Inflammatory macrophage treated with lipopolysaccharide for 4 hours (primary cell): Measurements from ENCODE around the gene MAP3K1.
A peak's percentile ranks its signal among the peaks of the same experiment; 100 is the strongest.
"Not testable (repeated sequence)": the region's sequence is repeated elsewhere in the genome, so short reads cannot be mapped to it uniquely, and the experiment has no call there.

Experiments
- DNase-seq: peaks from one replicate; pipeline ENCODE4 v3.0.0-alpha.2; 2020

Gene MAP3K1

GRCh38 chr5:56816546-56817081 is 1.3 kb downstream of the MAP3K1 start:
- DNase-seq, result peak; percentile 70

DNA sequence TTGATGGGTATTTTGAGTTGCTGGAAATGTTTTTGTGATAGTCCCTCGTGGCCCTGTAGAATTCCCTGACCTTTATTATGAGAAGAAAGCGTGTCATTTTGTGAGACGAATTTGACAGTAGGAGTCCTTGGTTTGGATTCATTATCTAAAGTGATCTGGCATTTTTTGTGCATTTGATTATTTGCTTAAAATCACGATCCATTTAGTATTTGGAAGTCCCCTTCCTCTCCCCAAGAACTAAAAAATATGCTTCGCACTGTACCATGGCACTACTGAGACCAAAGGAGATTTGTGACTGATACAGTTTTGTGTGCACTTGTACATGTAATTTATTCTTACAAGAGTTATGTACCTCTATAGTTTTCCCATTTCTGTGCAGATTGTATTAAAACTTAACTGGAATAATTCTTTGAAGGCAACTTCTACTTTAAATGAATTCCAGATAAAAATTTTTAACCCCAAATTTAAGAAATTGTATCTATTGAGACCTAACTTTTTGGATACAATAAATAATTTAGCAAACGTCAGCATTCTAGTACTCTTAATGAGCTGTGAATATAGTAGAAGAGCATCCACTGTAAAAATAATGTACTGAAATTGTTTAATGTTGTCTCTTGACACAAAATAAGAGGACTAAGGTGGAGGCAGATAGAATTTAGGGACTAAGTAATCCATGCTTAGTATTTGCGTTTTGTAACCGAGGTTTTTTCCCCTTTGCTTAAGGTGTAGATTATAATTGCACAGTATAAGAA is 2.1 kb downstream of the MAP3K1 start:
- peak; percentile 41 for DNase-seq

- DNase-seq, result peak; percentile 65
Observed at GRCh38 chr5:56818450-56819037, 3.2 kb downstream of the MAP3K1 start.

DNA sequence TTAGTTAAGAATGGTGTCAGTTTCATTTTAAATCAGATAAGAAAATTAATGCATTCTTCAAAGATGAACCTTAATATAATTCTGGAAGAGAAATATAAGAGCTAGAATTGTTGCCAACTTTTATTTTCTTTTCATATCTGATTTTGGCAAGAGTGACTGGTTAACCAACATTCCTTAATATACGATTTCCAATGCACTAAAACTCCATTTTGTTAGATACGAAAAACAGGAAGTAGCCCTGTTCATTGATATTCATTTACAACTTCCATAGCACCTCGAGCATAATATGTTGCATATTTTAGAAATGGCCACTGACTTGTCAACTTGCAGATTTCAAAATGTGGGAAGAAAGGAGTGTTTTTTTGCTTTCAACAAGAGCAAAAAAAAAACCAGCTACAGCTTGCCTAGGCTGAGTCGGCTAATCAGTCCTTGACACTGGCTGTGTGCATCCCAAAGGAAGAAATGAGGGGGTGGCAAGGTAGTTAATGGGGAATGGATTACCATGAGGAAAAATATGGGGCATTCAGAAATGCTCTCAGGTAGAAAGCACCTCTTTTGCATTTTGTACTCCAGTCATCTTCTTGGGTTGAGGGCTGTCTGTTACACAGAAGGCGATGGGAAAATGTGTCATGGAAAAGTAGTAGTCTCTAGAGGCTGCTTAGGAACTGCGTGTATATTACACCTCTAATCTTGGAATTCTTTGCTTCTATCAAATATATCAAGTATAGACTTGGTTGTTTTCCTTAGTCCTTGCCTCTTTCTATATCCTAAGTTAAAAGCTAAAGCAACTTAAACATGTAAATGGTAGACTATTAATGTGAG is 3.9 kb downstream of the MAP3K1 start:
- peak; percentile 74 for DNase-seq

DNA sequence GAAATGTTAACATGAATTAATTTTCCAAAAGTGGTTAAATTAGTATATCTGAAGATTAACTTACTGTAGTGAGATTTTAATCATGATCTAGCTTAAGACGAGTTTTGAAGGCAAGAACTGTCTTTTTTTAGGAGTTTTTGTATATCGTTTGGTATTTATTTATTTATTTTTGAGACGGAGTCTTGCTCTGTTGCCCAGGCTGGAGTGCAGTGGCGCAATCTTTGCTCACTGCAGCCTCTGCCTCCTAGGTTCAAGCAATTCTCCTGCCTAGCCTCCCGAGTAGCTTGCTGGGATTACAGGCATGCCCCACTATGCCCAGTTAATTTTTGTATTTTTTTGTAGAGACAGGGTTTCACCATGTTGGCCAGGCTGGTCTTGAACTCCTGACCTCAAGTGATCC is 6.5 kb downstream of the MAP3K1 start:
- DNase-seq, result not testable (repeated sequence)

GRCh38 chr5:56822981-56823380 is 7.6 kb downstream of the MAP3K1 start:
- peak; percentile 38 for DNase-seq

- no peak for DNase-seq
Observed at GRCh38 chr5:56824019-56824418, 8.7 kb downstream of the MAP3K1 start.

DNA sequence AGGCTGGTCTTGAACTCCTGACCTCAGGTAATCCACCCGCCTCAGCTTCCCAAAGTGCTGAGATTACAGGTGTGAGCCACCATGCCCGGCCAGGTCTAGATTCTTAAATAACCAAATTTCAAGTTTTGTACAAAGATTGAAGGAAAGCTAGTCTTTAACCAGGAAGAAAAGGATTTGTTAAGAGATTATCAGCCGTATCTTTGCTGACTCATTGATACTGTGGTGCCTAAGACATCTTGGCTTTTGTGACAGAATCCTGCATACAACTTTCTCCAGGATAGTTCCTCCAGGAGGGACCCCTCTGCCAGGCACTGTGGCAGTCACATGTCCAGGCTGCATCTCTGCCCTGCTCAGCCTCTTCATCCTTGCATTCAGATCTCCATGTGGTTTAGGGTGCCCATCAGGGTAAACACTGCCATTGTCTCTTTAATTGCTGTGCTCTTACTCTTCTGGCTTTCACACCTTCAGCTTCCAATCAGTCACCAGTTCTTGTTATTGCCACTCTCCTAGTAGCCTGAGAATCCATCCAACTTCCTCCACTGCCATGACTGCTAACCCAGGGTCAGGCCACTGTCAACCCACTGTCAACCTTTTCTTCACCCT is 10.0 kb downstream of the MAP3K1 start:
- DNase-seq, result no peak

GRCh38 chr5:56827049-56827448 is 11.7 kb downstream of the MAP3K1 start:
- no peak for DNase-seq

GRCh38 chr5:56827924-56828323 is 12.6 kb downstream of the MAP3K1 start:
- DNase-seq, result no peak

DNA sequence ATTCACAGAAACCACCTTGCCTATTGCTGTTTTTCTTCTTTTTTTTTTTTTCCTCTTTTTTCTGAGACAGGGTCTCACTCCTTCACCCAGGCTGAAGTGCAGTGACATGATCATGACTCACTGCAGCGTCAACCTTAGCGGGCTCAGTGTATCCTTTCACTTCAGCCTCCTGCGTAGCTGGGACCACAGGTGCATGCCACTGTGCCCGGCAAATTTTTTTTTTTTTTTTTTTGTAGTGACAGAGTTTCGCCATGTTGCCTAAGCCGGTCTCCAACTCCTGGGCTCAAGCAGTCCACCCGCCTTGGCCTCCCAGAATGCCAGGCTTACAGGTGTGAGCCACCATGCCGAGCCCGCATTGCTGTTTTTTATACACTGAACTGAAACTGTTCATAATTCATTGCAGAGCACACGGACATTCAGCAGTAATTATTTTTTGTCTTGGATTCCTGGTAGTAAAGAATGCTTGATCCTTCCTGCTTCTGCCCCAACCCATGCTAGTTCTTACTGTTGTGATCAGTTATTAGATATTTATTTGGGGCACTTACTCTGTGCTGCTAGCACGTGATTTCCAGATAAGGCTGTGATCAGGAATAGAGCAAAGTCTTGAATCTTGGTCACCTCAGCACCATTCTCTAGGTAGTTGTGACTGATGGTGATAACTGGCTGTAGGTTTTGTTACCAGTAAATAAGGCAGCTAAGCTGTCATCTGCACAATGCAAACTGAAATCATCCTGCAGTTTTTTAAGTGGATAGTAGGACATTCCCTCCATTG is 14.0 kb downstream of the MAP3K1 start:
- peak; percentile 13 for DNase-seq

- no peak for DNase-seq
Observed at GRCh38 chr5:56831773-56832172, 16.4 kb downstream of the MAP3K1 start.

GRCh38 chr5:56833325-56833724 is 18.0 kb downstream of the MAP3K1 start:
- DNase-seq, result no peak

DNA sequence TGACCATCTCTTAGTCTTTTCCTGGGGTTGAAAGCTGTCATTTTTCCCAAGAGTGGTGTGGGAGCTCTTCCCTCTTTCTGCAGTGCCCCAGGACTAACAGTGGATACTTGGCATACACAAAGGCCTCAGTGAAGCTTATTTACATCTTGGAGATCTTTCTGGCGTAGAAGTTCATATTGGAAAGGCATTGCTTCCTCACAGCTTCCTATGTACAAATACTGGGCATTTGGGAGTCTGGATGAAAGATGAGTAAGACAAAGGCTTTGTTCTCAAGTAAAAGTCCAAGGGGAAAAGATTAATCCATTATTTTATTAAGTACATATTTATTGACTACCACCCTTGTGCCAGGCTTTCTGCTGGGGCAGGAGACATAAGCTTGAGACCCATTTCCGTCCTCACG is 22.0 kb downstream of the MAP3K1 start:
- DNase-seq, result peak; percentile 51

- no peak for DNase-seq
Observed at GRCh38 chr5:56837956-56838355, 22.6 kb downstream of the MAP3K1 start.

- DNase-seq, result peak; percentile 77
Observed at GRCh38 chr5:56838409-56839039, 23.2 kb downstream of the MAP3K1 start.

DNA sequence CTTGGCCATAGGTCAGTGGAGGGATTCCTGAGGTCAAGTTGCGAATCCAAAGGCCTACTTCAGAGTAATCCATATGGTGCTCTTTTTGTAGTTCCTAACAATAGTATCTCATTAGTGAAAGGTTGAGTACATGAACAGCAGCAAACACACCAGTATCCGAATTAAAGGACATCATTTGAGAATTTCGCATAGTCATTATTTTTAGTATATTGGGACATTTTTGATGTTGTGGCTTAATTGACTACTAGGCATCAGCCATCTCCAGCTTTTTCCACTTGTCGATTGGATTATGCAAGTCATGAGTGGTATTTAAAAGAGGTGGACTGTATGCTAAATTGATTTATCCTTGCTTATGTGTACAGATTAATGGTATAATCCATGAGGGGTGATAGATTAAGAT is 23.7 kb downstream of the MAP3K1 start:
- DNase-seq, result no peak

GRCh38 chr5:56840597-56840996 is 25.2 kb downstream of the MAP3K1 start:
- DNase-seq, result peak; percentile 53

- DNase-seq, result no peak
Observed at GRCh38 chr5:56845277-56845676, 29.9 kb downstream of the MAP3K1 start.

GRCh38 chr5:56845904-56846480 is 30.6 kb downstream of the MAP3K1 start:
- DNase-seq, result no peak

GRCh38 chr5:56848206-56848605 is 32.9 kb downstream of the MAP3K1 start:
- DNase-seq, result no peak
